H1 (cell line): ENCODE measurements around the gene FAM193A. TPM values are rescaled to one million over a fixed set of nuclear protein-coding genes. Genes with fewer than 3 reads are reported as not detected.

Experiments
- HDAC6 ChIP-seq: IDR thresholded peaks from one replicate; pipeline ENCODE4 v1.7.1; 2012; ENCODE audit warnings: low read depth, mild to moderate bottlenecking, inconsistent platforms, low read length, moderate library complexity
- TBP ChIP-seq: IDR thresholded peaks from 2 replicates; pipeline ENCODE4 v1.6.1; 2011; ENCODE audit warnings: low read depth, low read length, improper control_type of control experiment
- TEAD4 ChIP-seq: IDR thresholded peaks from 2 replicates; pipeline ENCODE4 v1.6.1; 2012; ENCODE audit warnings: low read depth, low read length, inconsistent platforms, mixed read lengths
- polyA plus RNA-seq, 7 experiments: library from polyadenylated mRNA; depleted of rRNA in 3 of 7; stranded (reverse) in 5 of 7; unstranded in 2 of 7; fragments of >200 nt in 5 of 7; fragments of 200-250 nt in 2 of 7; gene quantifications; 1 replicate in 5 of 7; 2 replicates in 1 of 7; 4 replicates in 1 of 7; pipeline versions ENCODE4 v1.2.1 to v1.2.3, GENCODE V29; 2011 to 2013; ENCODE audit warnings: missing spikeins in 2 of 7, mixed read lengths in 2 of 7
- total RNA-seq: library from RNA; stranded (reverse); fragmentation: NEBNext Ultra II Directional; extraction: Animal tissue kit (Norgen Biotek cat#: 25700); gene quantifications from 2 replicates; pipeline ENCODE4 v1.2.1, GENCODE V29; 2021
- TF ChIP-seq, protein P1 (sequence below): IDR thresholded peaks from 2 replicates; pipeline ENCODE4 v1.6.1; 2012; ENCODE audit warnings: inconsistent platforms

The FAM193A gene
- total and polyA plus RNA-seq, 2 of the 8 experiments (the other 6 are each of a cell fraction or from before 2014, with no cell fraction given) = 8.7 to 26.2 TPM

DNA sequence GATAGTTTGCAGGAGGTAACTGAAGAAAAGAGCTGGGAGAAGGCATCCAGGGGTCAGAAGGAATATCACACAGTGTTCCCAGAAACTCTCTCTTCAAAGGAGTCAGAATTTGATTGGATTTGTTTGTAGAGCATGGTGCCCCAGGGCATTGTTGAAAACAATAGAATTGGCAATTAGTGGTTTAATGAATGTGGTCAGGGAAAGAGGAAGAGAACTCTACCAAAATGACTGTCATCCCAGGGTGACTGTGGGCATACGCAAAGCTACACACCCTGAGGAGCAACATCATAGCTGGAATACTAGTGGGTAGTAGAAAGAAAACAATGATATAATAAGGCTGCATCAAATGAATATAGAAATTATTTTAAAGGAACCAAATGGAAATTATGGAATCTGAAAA is 198.2 kb downstream of the FAM193A start (continued):
- TF ChIP-seq TBP (no peak), HDAC6 (no peak), TEAD4 (no peak)
- TF ChIP-seq, protein P1, sequence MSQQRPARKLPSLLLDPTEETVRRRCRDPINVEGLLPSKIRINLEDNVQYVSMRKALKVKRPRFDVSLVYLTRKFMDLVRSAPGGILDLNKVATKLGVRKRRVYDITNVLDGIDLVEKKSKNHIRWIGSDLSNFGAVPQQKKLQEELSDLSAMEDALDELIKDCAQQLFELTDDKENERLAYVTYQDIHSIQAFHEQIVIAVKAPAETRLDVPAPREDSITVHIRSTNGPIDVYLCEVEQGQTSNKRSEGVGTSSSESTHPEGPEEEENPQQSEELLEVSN = no peak
